Body of pancreas (tissue), 4 donors: ENCODE results near the gene RNF41. TPM values are rescaled to one million over a fixed set of nuclear protein-coding genes. Genes with fewer than 3 reads are reported as not detected.

Source experiments
- ATAC-seq: fragments of 150-250 bp; one replicate; pipeline ENCODE4 v1.9.1; 2016
- DNase-seq, 4 donors: peaks; one replicate each; pipeline ENCODE4 v3.0.0-alpha.2; 2019
- H3K27ac ChIP-seq, 4 donors: fragments of 200-600 bp; sonication (generic); 1 replicate in 3 of 4; 2 replicates in 1 of 4; pipeline versions ENCODE4 v1.5.1 to v1.6.1; 2016 to 2019; ENCODE audit warnings: mild to moderate bottlenecking in 1 of 4, mixed read lengths in 1 of 4, moderate library complexity in 1 of 4
- H3K27me3 ChIP-seq, 2 donors: fragments of 200-600 bp; sonication (generic); one replicate each; pipeline ENCODE4 v1.6.0; 2016; ENCODE audit warnings: mild to moderate bottlenecking in 1 of 2
- H3K36me3 ChIP-seq, 2 donors: fragments of 200-600 bp; sonication (generic); replicated peaks in 1 of 2; 2 replicates each; pipeline ENCODE4 v1.5.1; 2016; ENCODE audit warnings: low read depth in 2 of 2; ENCODE audit not compliant: insufficient read depth in 1 of 2
- H3K4me1 ChIP-seq: fragments of 200-600 bp; sonication (generic); one replicate; pipeline ENCODE4 v1.6.0; 2016
- H3K4me3 ChIP-seq, 2 donors: fragments of 200-600 bp; sonication (generic); 1 replicate in 1 of 2; 2 replicates in 1 of 2; pipeline ENCODE4 v1.5.1; 2016 to 2019
- H3K9me3 ChIP-seq, 3 donors: fragments of 200-600 bp; sonication (generic); 1 replicate in 2 of 3; 2 replicates in 1 of 3; pipeline ENCODE4 v1.5.1; 2016
- POLR2A ChIP-seq, 3 donors: fragments of 450-650 bp; IDR thresholded peaks; one replicate each; pipeline ENCODE4 v1.6.1; 2016; ENCODE audit warnings: antibody characterized with exemption in 3 of 3, mild to moderate bottlenecking in 2 of 3
- WGBS, 2 donors: methylation state at CpG; one replicate each; pipeline ENCODE4 v1.1.5; 2017; 5-methylcytosine and 5-hydroxymethylcytosine counted together
- intact Hi-C: fragments of 100-400 bp; cut with DNase I; formaldehyde crosslinking; loops from one replicate; pipeline ENCODE4 v1.15.1; 2023
- total RNA-seq, 2 donors: library from RNA; depleted of rRNA; stranded (reverse); fragments of >200 nt; gene quantifications; one replicate each; pipeline ENCODE4 v1.1.0, GENCODE V29; 2016
- TF ChIP-seq, protein P1 (sequence below), 7 experiments: fragments of 450-650 bp in 4 of 7; fragments of 200-600 bp in 3 of 7; sonication (generic) in 3 of 7; IDR thresholded peaks; one replicate each; pipeline ENCODE4 v1.5.1; 2016 to 2019; ENCODE audit warnings: antibody characterized with exemption in 7 of 7

Gene RNF41
- total RNA-seq, 2 donors from 2014 or later = 13.2 TPM

DNA sequence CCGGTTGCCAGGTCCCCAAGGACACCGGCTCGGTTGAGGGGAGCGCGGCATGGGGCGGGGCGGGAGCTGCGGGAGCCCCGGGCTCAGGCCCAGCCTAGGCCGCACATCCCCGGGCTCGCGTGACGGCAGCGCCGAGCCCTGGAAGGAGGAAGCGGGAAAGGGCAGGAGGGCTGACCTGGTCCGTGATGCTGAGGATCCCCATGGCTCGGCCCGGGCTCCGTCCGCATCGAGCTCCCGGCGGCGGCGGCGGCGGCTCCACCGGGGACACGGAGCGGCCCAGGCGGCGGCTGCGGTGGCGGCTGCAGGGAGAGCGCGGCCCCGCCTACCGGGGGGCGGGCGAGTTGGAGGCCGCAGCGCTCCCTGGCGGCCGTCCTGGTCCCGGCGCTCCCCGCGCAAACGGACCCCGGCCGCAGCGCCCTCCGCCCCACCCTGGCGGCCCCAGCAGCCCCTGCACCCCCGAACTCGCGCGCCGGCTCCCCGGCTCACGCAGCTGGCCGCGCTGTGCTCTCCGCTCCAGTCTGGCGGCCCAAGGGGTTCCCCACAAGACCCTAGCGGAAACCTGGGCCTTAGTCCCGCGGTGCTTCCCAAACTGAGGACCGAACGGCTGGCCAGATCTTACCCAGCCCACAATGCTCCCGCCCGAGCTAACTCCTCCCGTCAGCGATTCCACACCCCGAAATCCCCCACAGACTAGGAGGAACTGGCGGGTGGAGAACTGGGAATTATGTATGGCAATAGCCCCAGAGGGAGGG is 36.5 kb upstream of the RNF41 start, which contains the start of gene ANKRD52:
ANKRD52 (minus strand) TSS at position 317 of the 752 bp plus-strand sequence; CDS start at position 202, 115 bp downstream.
- Histone ChIP-seq H3K4me1 (peaks cover 27% of the 10 kb centered on the region), H3K27me3 (no peaks in the 10 kb centered on the region), H3K36me3 (peaks cover 0 to 11% of the 10 kb centered on the region in 2 donors), H3K9me3 (no peaks in the 10 kb centered on the region), H3K4me3 (peak within 1 kb of the TSS; percentile 59 to 82), H3K27ac (peak within 1 kb of the TSS; percentile 76 to 89 (median 86))
- WGBS, 2 donors = 0% methylated on average over 2 to 72 of the region's 78 CpGs
- intact Hi-C loops = no loop called here
- DNase-seq (peak; percentile 73 to 83 (median 75)), ATAC-seq (peak; percentile 96)
- TF ChIP-seq, protein P1, sequence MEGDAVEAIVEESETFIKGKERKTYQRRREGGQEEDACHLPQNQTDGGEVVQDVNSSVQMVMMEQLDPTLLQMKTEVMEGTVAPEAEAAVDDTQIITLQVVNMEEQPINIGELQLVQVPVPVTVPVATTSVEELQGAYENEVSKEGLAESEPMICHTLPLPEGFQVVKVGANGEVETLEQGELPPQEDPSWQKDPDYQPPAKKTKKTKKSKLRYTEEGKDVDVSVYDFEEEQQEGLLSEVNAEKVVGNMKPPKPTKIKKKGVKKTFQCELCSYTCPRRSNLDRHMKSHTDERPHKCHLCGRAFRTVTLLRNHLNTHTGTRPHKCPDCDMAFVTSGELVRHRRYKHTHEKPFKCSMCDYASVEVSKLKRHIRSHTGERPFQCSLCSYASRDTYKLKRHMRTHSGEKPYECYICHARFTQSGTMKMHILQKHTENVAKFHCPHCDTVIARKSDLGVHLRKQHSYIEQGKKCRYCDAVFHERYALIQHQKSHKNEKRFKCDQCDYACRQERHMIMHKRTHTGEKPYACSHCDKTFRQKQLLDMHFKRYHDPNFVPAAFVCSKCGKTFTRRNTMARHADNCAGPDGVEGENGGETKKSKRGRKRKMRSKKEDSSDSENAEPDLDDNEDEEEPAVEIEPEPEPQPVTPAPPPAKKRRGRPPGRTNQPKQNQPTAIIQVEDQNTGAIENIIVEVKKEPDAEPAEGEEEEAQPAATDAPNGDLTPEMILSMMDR (IDR thresholded peaks at IDR 0.05) = peak; percentile 30 to 95 (median 86)
- peak in 2 of 3 donors; percentile 42 to 45 for TF ChIP-seq POLR2A (IDR thresholded peaks at IDR 0.05)

DNA sequence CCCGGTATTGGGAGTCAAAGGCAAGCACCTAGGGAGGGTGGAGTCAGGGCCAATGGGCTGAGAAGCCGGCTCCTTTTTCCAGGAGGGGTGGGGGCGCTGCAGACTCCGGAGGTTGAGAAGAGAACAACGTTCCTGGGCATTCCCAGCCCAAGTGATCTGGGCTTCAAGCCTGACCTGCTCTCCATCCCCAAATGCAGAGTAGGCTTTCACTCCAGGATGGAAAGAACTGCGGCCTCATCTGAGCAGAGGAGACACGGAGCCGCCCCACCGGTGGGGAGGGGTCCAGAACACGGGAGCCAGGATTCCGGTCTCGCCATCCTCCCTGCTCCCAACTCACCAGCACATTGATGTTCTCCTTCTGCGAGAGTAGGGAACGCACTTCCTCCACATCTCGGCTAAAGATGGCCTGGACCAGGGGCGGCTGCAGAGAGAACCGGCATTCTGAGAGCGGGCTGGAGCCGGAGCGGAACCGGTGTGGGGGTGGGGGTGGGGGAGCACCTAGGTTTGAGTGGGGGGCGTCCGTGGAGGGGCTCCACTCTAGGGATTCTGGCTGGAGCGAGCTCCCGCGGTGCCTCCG is 35.9 kb upstream of the RNF41 start:
- Histone ChIP-seq H3K9me3 (no peaks in the 10 kb centered on the region), H3K36me3 (peaks cover 0 to 17% of the 10 kb centered on the region in 2 donors), H3K27me3 (no peaks in the 10 kb centered on the region), H3K4me1 (peaks cover 27% of the 10 kb centered on the region), H3K27ac (peak overlapping the region; percentile 76 to 89 (median 86)), H3K4me3 (peak overlapping the region; percentile 59 to 82)
- WGBS, 2 donors = 0% methylated on average over 8 to 27 of the region's 27 CpGs
- intact Hi-C loops = no loop called here
- TF ChIP-seq, protein P1 (IDR thresholded peaks at IDR 0.05) = no peak
- TF ChIP-seq POLR2A (IDR thresholded peaks at IDR 0.05) = no peak
- ATAC-seq = no peak
- DNase-seq = peak in 3 of 4 donors; percentile 22 to 53 (median 39)

DNA sequence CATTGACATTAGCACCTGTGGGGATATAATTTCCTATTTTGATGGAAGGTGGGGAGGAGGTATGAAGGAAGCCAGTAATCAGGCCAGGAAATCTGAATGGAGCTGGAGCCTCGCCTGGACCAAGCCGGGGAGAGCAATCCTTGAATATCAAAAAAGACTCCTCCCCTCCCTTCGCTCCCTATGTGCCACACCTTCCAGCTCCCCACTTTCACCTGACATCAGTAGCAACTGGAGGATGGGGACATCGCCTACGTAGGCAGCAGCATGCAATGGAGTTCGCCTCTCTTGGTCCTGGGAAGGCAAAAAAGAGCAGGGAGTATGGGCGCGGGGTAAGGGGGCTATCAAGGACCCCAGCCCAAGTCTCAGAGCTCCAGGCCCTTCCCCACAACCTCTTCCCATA is 35.3 kb upstream of the RNF41 start:
- Histone ChIP-seq H3K36me3 (peaks cover 0 to 23% of the 10 kb centered on the region in 2 donors), H3K27me3 (no peaks in the 10 kb centered on the region), H3K9me3 (no peaks in the 10 kb centered on the region), H3K27ac (peak overlapping the region in 1 of 4 donors; percentile 89), H3K4me1 (peaks cover 27% of the 10 kb centered on the region), H3K4me3 (peak overlapping the region; percentile 59 to 82)
- TF ChIP-seq, protein P1 (IDR thresholded peaks at IDR 0.05) = no peak
- TF ChIP-seq POLR2A (IDR thresholded peaks at IDR 0.05) = no peak
- ATAC-seq (no peak), DNase-seq (no peak)
- WGBS, 2 donors = 66 to 72% methylated on average over 4 to 8 of the region's 8 CpGs
- intact Hi-C loops = no loop called here

DNA sequence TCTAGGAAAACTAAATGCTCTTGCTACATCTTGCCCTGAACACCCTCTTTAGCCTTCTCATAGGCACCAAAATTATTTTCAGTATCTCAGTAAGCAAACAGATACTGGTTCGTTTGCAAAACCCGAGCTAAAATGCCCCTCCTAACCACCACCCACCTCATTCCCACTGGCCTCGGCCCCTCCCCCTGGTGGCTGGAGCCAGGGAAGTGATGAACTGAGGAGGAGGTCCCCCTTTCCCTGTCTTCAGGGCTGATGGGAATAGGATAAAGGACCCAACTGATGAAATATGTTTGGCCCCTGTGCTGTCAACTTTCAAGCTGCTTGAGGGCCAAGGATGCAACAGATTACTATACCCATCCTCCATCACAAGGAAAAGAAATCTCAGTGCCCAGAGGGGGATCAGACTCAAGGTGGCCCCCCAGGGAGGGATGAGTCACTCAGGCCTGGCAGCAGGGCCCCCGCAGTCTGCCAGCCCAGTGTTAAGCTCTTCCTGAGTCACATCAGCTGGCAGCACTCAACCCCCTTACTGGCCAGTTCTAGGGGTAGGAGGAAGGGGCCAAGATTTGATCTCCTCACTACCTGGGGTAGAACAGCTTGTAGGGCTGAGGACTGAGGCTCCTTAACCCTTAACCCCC is 34.7 kb upstream of the RNF41 start:
- Histone ChIP-seq H3K4me3 (no peak overlapping the region), H3K36me3 (peaks cover 0 to 27% of the 10 kb centered on the region in 2 donors), H3K9me3 (no peaks in the 10 kb centered on the region), H3K27me3 (no peaks in the 10 kb centered on the region), H3K27ac (no peak overlapping the region), H3K4me1 (peaks cover 27% of the 10 kb centered on the region)
- no peak for TF ChIP-seq POLR2A (IDR thresholded peaks at IDR 0.05)
- TF ChIP-seq, protein P1 (IDR thresholded peaks at IDR 0.05) = no peak
- intact Hi-C loops = no loop called here
- 42% methylated on average over 3 to 4 of the region's 4 CpGs for WGBS, 2 donors
- no peak for DNase-seq
- no peak for ATAC-seq
